A549 treated with ZK216348 at 1 μM for 4 hours (cell line): Measurements from ENCODE around the gene PRTN3. TPM values are rescaled to one million over a fixed set of nuclear protein-coding genes. Genes with fewer than 3 reads are reported as not detected.

ENCODE experiments used
- total RNA-seq: library from RNA; stranded (reverse); fragments of 200-300 nt; extraction: Qiagen RNA extraction; gene quantifications from 5 replicates; pipeline ENCODE4 v1.2.3, GENCODE V29; 2022; ENCODE audit warnings: low read depth

The PRTN3 gene
- total RNA-seq = 0.24 to 0.64 TPM (median 0.34 TPM) in 3 of 5 replicates, not detected in the others

GRCh38 chr19:840519-841206 lies at the start of gene PRTN3:
PRTN3 (plus strand) TSS chr19:840999; CDS start chr19:841009, 10 bp downstream.

GRCh38 chr19:796692-797527 lies 43.9 kb upstream of the PRTN3 start, which contains the start of gene PTBP1:
PTBP1 (plus strand) TSS chr19:797452; CDS start chr19:797498, 46 bp downstream.

GRCh38 chr19:821825-822503 lies 18.8 kb upstream of the PRTN3 start, which contains the start of gene PLPPR3:
PLPPR3 (minus strand) TSS chr19:821955; CDS start chr19:821559, 396 bp downstream.

GRCh38 chr19:827710-828321 lies 13.0 kb upstream of the PRTN3 start, which contains the start of gene AZU1:
AZU1 (plus strand) TSS chr19:827837; CDS start chr19:827847, 10 bp downstream.

GRCh38 chr19:852136-853013 lies 11.6 kb downstream of the PRTN3 start, which contains the start of gene ELANE:
ELANE (plus strand) TSS chr19:852303; CDS start chr19:852329, 26 bp downstream.

GRCh38 chr19:858868-859843 lies 18.4 kb downstream of the PRTN3 start, which contains the start of gene CFD:
CFD (plus strand) TSS chr19:859664; CDS start chr19:859690, 26 bp downstream.

GRCh38 chr19:892894-893689 lies 52.3 kb downstream of the PRTN3 start, which contains the start of the genes MED16 and RNU6-9:
MED16 (minus strand) TSS chr19:893187; CDS start chr19:891131, 2,056 bp downstream.
RNU6-9 (plus strand) TSS chr19:893484.

Other genes with a start within 250 kb of the PRTN3 start
- 68.8 to 114 TPM (median 109 TPM) in 5 replicates for gene POLRMT, start 207.5 kb upstream of the PRTN3 start, total RNA-seq
- gene FGF22, start 201.1 kb upstream of the PRTN3 start, total RNA-seq = 0.21 to 1.0 TPM (median 0.87 TPM) in 5 replicates
- gene RNF126, start 177.8 kb upstream of the PRTN3 start, total RNA-seq = 47.8 to 75.4 TPM (median 73.2 TPM) in 5 replicates
- 142 to 260 TPM (median 223 TPM) in 5 replicates for gene FSTL3, start 164.6 kb upstream of the PRTN3 start, total RNA-seq
- not detected in 5 replicates for gene PRSS57, start 145.5 kb upstream of the PRTN3 start, total RNA-seq
- gene PALM, start 132.1 kb upstream of the PRTN3 start, total RNA-seq = 9.7 to 17.2 TPM (median 14.3 TPM) in 5 replicates
- 57.6 to 105 TPM (median 93.9 TPM) in 5 replicates for gene MISP, start 89.9 kb upstream of the PRTN3 start, total RNA-seq
- gene PTBP1, start 43.5 kb upstream of the PRTN3 start, total RNA-seq = 198 to 222 TPM (median 215 TPM) in 5 replicates
- gene PLPPR3, start 19.0 kb upstream of the PRTN3 start, total RNA-seq = 1.2 to 7.0 TPM (median 5.6 TPM) in 5 replicates
- 0.26 to 0.27 TPM in 2 of 5 replicates, not detected in the others for gene AZU1, start 13.2 kb upstream of the PRTN3 start, total RNA-seq
- gene ELANE, start 11.3 kb downstream of the PRTN3 start, total RNA-seq = 0.15 to 0.16 TPM in 2 of 5 replicates, not detected in the others
- 5.8 to 25.7 TPM (median 20.6 TPM) in 5 replicates for gene CFD, start 18.7 kb downstream of the PRTN3 start, total RNA-seq
- 11.8 to 23.9 TPM (median 23.1 TPM) in 5 replicates for gene MED16, start 52.2 kb downstream of the PRTN3 start, total RNA-seq
- gene RNU6-9, start 52.5 kb downstream of the PRTN3 start, total RNA-seq = not detected in 5 replicates
- 23.4 to 55.9 TPM (median 41.8 TPM) in 5 replicates for gene R3HDM4, start 72.2 kb downstream of the PRTN3 start, total RNA-seq
- 0.21 to 0.62 TPM (median 0.42 TPM) in 4 of 5 replicates, not detected in the other for gene KISS1R, start 76.3 kb downstream of the PRTN3 start, total RNA-seq
- 3.3 to 8.5 TPM (median 7.0 TPM) in 5 replicates for gene ARID3A, start 85.0 kb downstream of the PRTN3 start, total RNA-seq
- 37.9 to 71.8 TPM (median 69.0 TPM) in 5 replicates for gene WDR18, start 143.3 kb downstream of the PRTN3 start, total RNA-seq
- gene GRIN3B, start 159.4 kb downstream of the PRTN3 start, total RNA-seq = 0.88 to 4.3 TPM (median 3.3 TPM) in 5 replicates
- 55.7 to 134 TPM (median 120 TPM) in 5 replicates for gene TMEM259, start 180.1 kb downstream of the PRTN3 start, total RNA-seq
- gene RNU6-2, start 180.5 kb downstream of the PRTN3 start, total RNA-seq = not detected in 5 replicates
- 58.7 to 77.1 TPM (median 66.0 TPM) in 5 replicates for gene CNN2, start 185.6 kb downstream of the PRTN3 start, total RNA-seq
- 6.2 to 17.5 TPM (median 12.9 TPM) in 5 replicates for gene ABCA7, start 199.1 kb downstream of the PRTN3 start, total RNA-seq
- 1.5 to 4.0 TPM (median 3.6 TPM) in 5 replicates for gene ARHGAP45, start 226.2 kb downstream of the PRTN3 start, total RNA-seq